Measurements from ENCODE around the gene MYADML2. TPM values are rescaled to one million over a fixed set of nuclear protein-coding genes. Genes with fewer than 3 reads are reported as not detected.

MYADML2 gene
- total and polyA plus RNA-seq, 10 donors, result not detected

GRCh38 chr17:81898885-81899284, 48.1 kb downstream of the MYADML2 start:
- no peak for DNase-seq
- H3K27me3 ChIP-seq (replicated peaks in 1 of 7), result peaks cover 0 to 29% (median 16%) of the 10 kb centered on the region in 7 donors
- WGBS, 5 donors, result 69 to 100% (median 95%) methylated on average over 2 to 9 of the region's 9 CpGs
- H3K27ac ChIP-seq, result no peak overlapping the region
- no peak overlapping the region for H3K4me3 ChIP-seq
- peaks cover 0 to 28% (median 18%) of the 10 kb centered on the region in 6 donors for H3K4me1 ChIP-seq
- peaks cover 0 to 79% (median 64%) of the 10 kb centered on the region in 6 donors for H3K36me3 ChIP-seq
- no peak for TF ChIP-seq CTCF (IDR thresholded peaks at IDR 0.05 in 8 of 11, conservative IDR thresholded peaks at IDR 0.05 in 3 of 11)
- peak in 1 of 3 donors; percentile 13 for TF ChIP-seq POLR2AphosphoS5 (IDR thresholded peaks at IDR 0.05)
- H3K9me3 ChIP-seq, result no peaks in the 10 kb centered on the region
- intact Hi-C loops (cut with DNase I; ENCODE audit: low total_unique reads), result no loop called here

- 90 to 97% (median 93%) methylated on average over 16 to 19 of the region's 19 CpGs for WGBS, 5 donors
- H3K9me3 ChIP-seq, result no peaks in the 10 kb centered on the region
- peaks cover 0 to 32% (median 18%) of the 10 kb centered on the region in 6 donors for H3K4me1 ChIP-seq
- intact Hi-C loops (cut with DNase I; ENCODE audit: low total_unique reads), result no loop called here
- TF ChIP-seq CTCF (IDR thresholded peaks at IDR 0.05 in 8 of 11, conservative IDR thresholded peaks at IDR 0.05 in 3 of 11) (no peak), POLR2AphosphoS5 (IDR thresholded peaks at IDR 0.05) (no peak), POLR2A (IDR thresholded peaks at IDR 0.05) (no peak)
- no peak overlapping the region for H3K27ac ChIP-seq
- no peak overlapping the region for H3K4me3 ChIP-seq
- DNase-seq, result no peak
- H3K27me3 ChIP-seq (replicated peaks in 1 of 7), result peaks cover 0 to 26% (median 16%) of the 10 kb centered on the region in 7 donors
- H3K36me3 ChIP-seq, result peaks cover 0 to 79% (median 67%) of the 10 kb centered on the region in 6 donors
Measured at GRCh38 chr17:81898029-81898866, 48.8 kb downstream of the MYADML2 start.

- intact Hi-C loops (cut with DNase I; ENCODE audit: low total_unique reads), result no loop called here
- 86 to 92% (median 91%) methylated on average over 11 of the region's 11 CpGs for WGBS, 5 donors
- no peak for DNase-seq
Measured at GRCh38 chr17:81895400-81895799, 51.6 kb downstream of the MYADML2 start.

More at GRCh38 chr17:81895400-81895799, 51.6 kb downstream of the MYADML2 start:
- Histone ChIP-seq H3K36me3 (peaks cover 0 to 72% (median 63%) of the 10 kb centered on the region in 6 donors), H3K27ac (no peak overlapping the region), H3K4me1 (peaks cover 5 to 32% (median 19%) of the 10 kb centered on the region in 6 donors), H3K27me3 (replicated peaks in 1 of 7) (no peaks in the 10 kb centered on the region), H3K9me3 (no peaks in the 10 kb centered on the region), H3K4me3 (no peak overlapping the region)
- no peak for TF ChIP-seq POLR2AphosphoS5 (IDR thresholded peaks at IDR 0.05)
- TF ChIP-seq CTCF (IDR thresholded peaks at IDR 0.05 in 8 of 11, conservative IDR thresholded peaks at IDR 0.05 in 3 of 11), result no peak
- no peak for TF ChIP-seq POLR2A (IDR thresholded peaks at IDR 0.05)
